Common myeloid progenitor, CD34-positive (primary cell): ENCODE results near the gene ZFHX3.
A peak's percentile ranks its signal among the peaks of the same experiment; 100 is the strongest.

Experiments
- CTCF ChIA-PET: fragments of 350-600 bp; sonication (Branson Sonifier 250); formaldehyde crosslinking; loops from one replicate; lab custom pipeline; 2021; ENCODE audit warnings: antibody characterized with exemption; lab: Charles Lee
- POLR2A ChIA-PET: fragments of 350-600 bp; sonication (Branson Sonifier 250); formaldehyde crosslinking; loops from one replicate; lab custom pipeline; 2021; ENCODE audit warnings: antibody characterized with exemption; lab: Charles Lee
- DNase-seq, 3 donors: peaks; one replicate each; pipeline versions ENCODE4 v3.0.0 to v3.0.0-alpha.2; 2013
- H3K27ac ChIP-seq, 2 experiments: 1 replicate in 1 of 2; 2 replicates in 1 of 2; pipeline ENCODE4 v1.7.0; 2013; ENCODE audit warnings: inconsistent platforms in 2 of 2, low read length in 2 of 2, mild to moderate bottlenecking in 2 of 2, low read depth in 1 of 2, moderate library complexity in 1 of 2; ENCODE audit not compliant: severe bottlenecking in 2 of 2, insufficient read depth in 1 of 2, poor library complexity in 1 of 2
- H3K27me3 ChIP-seq, 5 experiments: replicated peaks in 2 of 5; 1 replicate in 3 of 5; 2 replicates in 2 of 5; pipeline versions ENCODE4 v1.6.1 to v1.7.0; 2013; ENCODE audit warnings: low read length in 4 of 5, mild to moderate bottlenecking in 2 of 5, moderate library complexity in 2 of 5, inconsistent platforms in 1 of 5; ENCODE audit not compliant: insufficient read depth in 5 of 5, control insufficient read depth in 4 of 5
- H3K36me3 ChIP-seq, 4 experiments: 1 replicate in 2 of 4; 2 replicates in 2 of 4; pipeline versions ENCODE4 v1.6.1 to v1.7.0; 2013; ENCODE audit warnings: low read length in 3 of 4, control low read depth in 1 of 4, mild to moderate bottlenecking in 1 of 4; ENCODE audit not compliant: control insufficient read depth in 4 of 4, insufficient read depth in 4 of 4
- H3K4me1 ChIP-seq, 4 experiments: 1 replicate in 3 of 4; 2 replicates in 1 of 4; pipeline versions ENCODE4 v1.6.1 to v1.7.1; 2013; ENCODE audit warnings: low read length in 3 of 4, mild to moderate bottlenecking in 3 of 4, control low read depth in 1 of 4, inconsistent platforms in 1 of 4, moderate library complexity in 1 of 4; ENCODE audit not compliant: control insufficient read depth in 4 of 4, insufficient read depth in 4 of 4; ENCODE audit errors: control extremely low read depth in 1 of 4
- H3K4me3 ChIP-seq, 7 experiments: 1 replicate in 4 of 7; 2 replicates in 3 of 7; pipeline versions ENCODE4 v1.5.1 to v1.7.0; 2013; ENCODE audit warnings: mild to moderate bottlenecking in 7 of 7, low read length in 6 of 7, moderate library complexity in 6 of 7, inconsistent platforms in 2 of 7, low read depth in 2 of 7, control low read depth in 1 of 7; ENCODE audit not compliant: insufficient read depth in 4 of 7, control insufficient read depth in 1 of 7; ENCODE audit errors: extremely low read depth in 1 of 7
- H3K9me3 ChIP-seq, 5 experiments: 1 replicate in 4 of 5; 2 replicates in 1 of 5; pipeline versions ENCODE4 v1.6.1 to v1.7.1; 2013; ENCODE audit warnings: low read length in 4 of 5, mild to moderate bottlenecking in 2 of 5, inconsistent platforms in 1 of 5, low read depth in 1 of 5, moderate library complexity in 1 of 5; ENCODE audit not compliant: control insufficient read depth in 4 of 5, insufficient read depth in 2 of 5; ENCODE audit errors: control extremely low read depth in 1 of 5
- WGBS: methylation state at CpG from one replicate; pipeline ENCODE4 v1.1.5; 2013; ENCODE audit not compliant: insufficient coverage; 5-methylcytosine and 5-hydroxymethylcytosine counted together

ZFHX3 gene

DNA sequence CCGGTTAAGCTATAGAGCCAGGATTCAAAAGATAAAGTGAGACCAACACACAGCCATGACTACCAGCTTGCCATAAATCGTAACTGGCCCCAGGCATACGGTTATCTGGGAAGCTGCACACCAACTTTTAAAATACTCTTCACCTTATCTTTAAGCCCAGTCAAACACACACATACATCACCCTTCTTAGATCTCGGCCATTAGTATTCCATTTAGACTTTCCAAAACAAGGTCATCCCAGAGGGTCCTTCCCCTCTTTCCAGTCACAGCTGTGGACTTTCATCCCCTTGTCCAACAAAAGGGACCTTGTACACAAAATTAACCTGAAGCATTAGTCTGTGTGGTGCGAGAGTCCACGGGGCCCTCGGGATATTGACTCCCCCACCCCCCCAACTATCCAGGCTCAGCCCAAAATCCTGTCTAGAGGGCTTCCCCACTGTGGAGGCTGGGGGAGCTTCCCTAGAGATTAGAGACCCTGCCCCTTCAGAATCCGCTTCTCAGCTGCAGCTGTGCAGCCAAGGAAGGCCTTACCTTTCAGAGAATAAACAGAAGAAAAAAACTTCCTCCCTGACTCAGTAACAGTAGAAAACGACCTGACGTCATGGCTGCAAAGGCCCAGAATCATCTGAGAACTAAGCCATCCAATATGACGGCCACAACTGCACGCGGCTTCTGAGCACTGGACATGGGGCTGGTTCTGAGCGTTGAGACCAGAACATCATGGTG, 9.9 kb downstream of the ZFHX3 start:
- no peaks in the 10 kb centered on the region for H3K36me3 ChIP-seq
- CTCF ChIA-PET, result interaction anchor here (0.5 to 2.6 kb wide), 3 partner anchors 10 to 206 kb away, joined by 4 to 8 read pairs (median 8); partner anchors contain the start of gene ZFHX3
- peaks cover 1 to 55% (median 45%) of the 10 kb centered on the region in 4 experiments for H3K4me1 ChIP-seq
- peak overlapping the region in 1 of 7 experiments; percentile 28 for H3K4me3 ChIP-seq
- H3K9me3 ChIP-seq, result no peaks in the 10 kb centered on the region
- peak in 2 of 3 donors; percentile 60 to 80 for DNase-seq
- no peaks in the 10 kb centered on the region for H3K27me3 ChIP-seq
- POLR2A ChIA-PET, result interaction anchor here (1.5 kb wide), 1 partner anchor 10 kb away, joined by 5 read pairs; the partner anchor contains the start of gene ZFHX3
- peak overlapping the region in 1 of 2 experiments; percentile 54 for H3K27ac ChIP-seq
- 65% methylated on average over 9 of the region's 14 CpGs for WGBS

DNA sequence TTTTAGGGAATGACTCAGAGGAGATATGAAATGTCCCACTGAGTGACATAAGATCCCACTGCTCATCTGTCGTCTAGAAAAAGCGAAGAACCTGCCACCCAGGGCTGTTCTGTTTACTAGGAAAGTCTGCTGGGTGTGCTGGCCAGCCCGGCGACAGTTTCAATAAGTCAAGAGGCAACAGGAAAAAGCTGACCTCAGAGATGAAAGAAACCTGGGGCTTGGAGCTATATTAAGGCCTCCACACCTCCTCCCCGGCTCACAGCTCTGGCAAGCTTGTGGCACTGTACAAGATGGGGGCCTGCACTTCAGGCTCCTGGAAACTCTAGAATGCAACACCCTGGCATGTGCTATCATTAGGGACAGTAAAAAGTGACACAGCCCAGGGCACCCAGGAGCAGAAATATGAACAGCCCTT, 10.6 kb downstream of the ZFHX3 start:
- peak overlapping the region in 5 of 7 experiments; percentile 6 to 76 (median 29) for H3K4me3 ChIP-seq
- no peaks in the 10 kb centered on the region for H3K36me3 ChIP-seq
- ChIA-PET POLR2A (interaction anchor here (0.5 to 1.5 kb wide), 2 partner anchors 10 to 86 kb away, joined by 3 to 5 read pairs; partner anchors contain the start of gene ZFHX3), CTCF (interaction anchor here (1.8 to 2.6 kb wide), 2 partner anchors 11 to 205 kb away, joined by 8 read pairs; partner anchors contain the start of gene ZFHX3)
- H3K4me1 ChIP-seq, result peaks cover 1 to 62% (median 52%) of the 10 kb centered on the region in 4 experiments
- H3K27me3 ChIP-seq, result no peaks in the 10 kb centered on the region
- H3K9me3 ChIP-seq, result no peaks in the 10 kb centered on the region
- peak in 2 of 3 donors; percentile 59 to 75 for DNase-seq
- WGBS, result 12% methylated on average over 5 of the region's 5 CpGs
- peak overlapping the region in 1 of 2 experiments; percentile 54 for H3K27ac ChIP-seq

DNA sequence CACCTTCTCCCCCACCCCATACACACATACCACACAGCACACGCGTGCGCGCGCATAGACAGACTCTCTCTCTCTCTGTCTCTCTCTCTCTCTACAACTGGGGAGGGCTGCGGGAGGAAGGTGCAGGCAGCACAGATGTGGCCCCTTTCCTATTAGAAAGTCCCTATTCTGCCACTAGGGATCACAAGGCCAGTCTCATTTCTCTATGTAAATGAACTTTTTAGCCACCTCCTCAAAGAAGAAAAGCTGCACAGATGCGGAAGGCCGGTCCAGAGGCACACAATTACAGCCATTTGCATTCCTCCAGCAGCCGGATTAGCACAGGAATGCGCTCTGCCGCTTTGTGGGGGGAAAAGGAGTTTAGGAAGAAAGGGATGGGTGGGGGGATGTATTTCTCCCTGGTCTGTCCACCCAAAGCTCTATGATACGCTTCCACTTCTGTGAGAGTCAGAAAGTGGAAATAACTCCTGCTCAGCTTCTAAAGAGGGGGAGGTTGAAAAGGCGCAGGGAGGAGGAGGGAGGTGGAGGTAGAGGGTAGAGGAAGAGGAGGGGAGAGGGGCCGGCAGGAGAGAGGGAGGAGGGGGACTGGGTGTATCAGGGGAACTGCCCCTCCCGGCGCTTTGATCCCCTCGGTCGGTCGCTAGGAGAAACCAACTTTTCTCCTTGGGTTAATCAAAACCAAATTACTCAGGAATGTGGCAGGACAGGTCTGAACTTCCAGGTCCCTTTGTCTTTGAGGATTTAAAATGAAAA, 11.7 kb downstream of the ZFHX3 start:
- 7% methylated on average over 8 of the region's 19 CpGs for WGBS
- CTCF ChIA-PET, result interaction anchor here (0.9 to 2.0 kb wide), 5 partner anchors 8 to 179 kb away, joined by 3 to 8 read pairs (median 3); partner anchors contain the start of gene ZFHX3
- POLR2A ChIA-PET, result interaction anchor here (1.5 kb wide), 1 partner anchor 11 kb away, joined by 5 read pairs; the partner anchor contains the start of gene ZFHX3
- H3K4me1 ChIP-seq, result peaks cover 1 to 67% (median 54%) of the 10 kb centered on the region in 4 experiments
- peak overlapping the region in 1 of 2 experiments; percentile 62 for H3K27ac ChIP-seq
- no peaks in the 10 kb centered on the region for H3K36me3 ChIP-seq
- H3K27me3 ChIP-seq, result no peaks in the 10 kb centered on the region
- H3K4me3 ChIP-seq, result peak overlapping the region in 6 of 7 experiments; percentile 41 to 76 (median 54)
- peak; percentile 61 to 86 (median 79) for DNase-seq
- no peaks in the 10 kb centered on the region for H3K9me3 ChIP-seq

DNA sequence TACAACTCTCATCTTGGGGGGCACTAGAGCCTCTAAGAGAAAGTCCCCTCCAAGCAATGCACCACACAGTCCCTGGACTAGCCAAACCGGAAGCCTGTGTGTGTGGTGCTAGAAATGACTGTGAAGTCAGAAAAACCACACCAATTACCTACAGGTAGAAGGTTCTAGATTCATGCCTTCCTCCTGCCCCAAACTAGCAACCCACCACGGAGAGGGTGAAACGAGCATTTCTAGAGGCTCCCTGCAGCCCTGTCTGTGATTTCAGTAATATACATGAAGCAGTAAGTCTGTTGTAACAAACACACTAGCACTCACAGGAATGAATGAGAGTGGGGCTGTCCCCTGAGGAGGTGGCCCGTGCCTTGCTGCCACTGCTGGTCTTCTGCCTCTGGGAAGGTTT, 13.6 kb downstream of the ZFHX3 start:
- DNase-seq, result peak in 1 of 3 donors; percentile 62
- Histone ChIP-seq H3K4me1 (peaks cover 1 to 61% (median 53%) of the 10 kb centered on the region in 4 experiments), H3K27me3 (no peaks in the 10 kb centered on the region), H3K36me3 (no peaks in the 10 kb centered on the region), H3K9me3 (no peaks in the 10 kb centered on the region), H3K27ac (no peak overlapping the region), H3K4me3 (no peak overlapping the region)
- ChIA-PET POLR2A (no interaction called here), CTCF (no interaction called here)
- 100% methylated on average over 1 of the region's 4 CpGs for WGBS

DNA sequence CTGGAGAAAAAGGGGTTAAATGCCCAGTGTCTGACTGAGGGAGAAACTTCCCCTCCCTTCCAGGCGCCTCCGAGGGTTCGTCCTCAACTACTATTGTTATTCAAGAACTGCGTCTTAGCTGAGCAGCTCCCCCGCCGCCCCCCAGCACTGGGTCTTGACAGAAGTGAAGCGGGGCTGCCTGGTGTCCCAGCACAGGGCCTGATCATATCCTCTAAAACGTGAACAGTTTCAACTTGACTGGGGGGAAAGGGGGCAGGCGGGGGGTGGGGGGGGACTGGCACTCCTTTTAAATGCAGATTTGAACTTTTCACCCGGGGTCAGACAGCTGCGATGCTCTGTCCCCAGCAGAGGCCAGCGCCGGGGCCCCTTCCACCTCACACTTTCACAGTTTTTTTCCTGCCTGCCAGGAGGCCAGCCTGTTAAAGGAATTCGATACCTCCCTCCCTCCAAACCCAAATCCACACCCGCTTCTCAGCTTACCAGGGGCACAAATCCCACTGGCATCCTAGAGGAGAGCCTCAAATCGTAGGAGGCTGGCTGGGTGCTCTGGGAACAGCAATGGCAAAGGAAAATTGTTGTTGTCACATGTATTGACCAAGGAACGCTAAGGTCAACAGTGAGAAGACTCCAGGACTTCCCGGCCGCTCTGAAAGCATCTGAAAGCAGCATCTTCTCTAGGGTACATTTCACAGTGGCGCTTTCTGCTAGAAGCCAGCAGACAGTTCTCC, 14.5 kb downstream of the ZFHX3 start:
- Histone ChIP-seq H3K4me1 (peaks cover 1 to 61% (median 53%) of the 10 kb centered on the region in 4 experiments), H3K4me3 (peak overlapping the region in 1 of 7 experiments; percentile 0), H3K36me3 (no peaks in the 10 kb centered on the region), H3K9me3 (no peaks in the 10 kb centered on the region), H3K27me3 (no peaks in the 10 kb centered on the region), H3K27ac (no peak overlapping the region)
- POLR2A ChIA-PET, result no interaction called here
- CTCF ChIA-PET, result interaction anchor here (1.1 to 1.8 kb wide), 2 partner anchors 10 to 23 kb away, joined by 3 read pairs; no protein-coding TSS in a partner anchor
- DNase-seq, result peak in 1 of 3 donors; percentile 38
- WGBS, result 79% methylated on average over 12 of the region's 20 CpGs

DNA sequence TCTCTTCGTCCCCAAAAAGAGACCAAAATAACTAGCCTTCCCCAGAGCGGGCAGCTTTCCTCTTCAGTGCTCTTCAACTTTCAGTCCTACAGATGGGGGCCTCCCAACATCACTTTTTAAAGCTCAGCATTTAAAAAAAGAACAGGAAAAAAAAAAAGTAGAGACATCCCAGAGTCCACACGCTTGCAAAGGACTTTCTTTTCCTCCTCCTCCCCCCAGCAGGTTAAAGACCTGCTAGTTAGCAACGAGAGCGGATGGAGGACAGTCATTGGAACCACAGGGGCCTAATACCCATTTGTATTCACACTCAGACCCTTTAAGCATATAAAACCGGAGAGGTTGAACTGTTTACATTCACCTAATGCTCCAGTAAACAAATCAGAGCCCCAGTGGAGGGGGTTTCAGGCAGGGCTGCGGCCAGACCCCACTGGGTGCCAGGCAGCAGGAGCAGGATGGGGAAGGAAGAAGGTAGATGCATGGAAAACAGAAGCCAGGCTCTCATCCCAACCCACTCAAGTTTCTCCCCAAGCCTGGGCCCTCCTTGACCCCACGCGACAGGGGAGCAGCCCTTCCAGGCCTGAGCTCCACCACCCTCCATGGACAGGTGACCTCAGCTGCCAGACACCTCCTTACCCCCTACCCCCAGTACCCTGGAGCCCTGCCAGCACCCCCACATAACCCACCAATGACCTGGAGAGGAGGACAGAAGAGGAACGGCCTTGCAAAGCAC, 15.2 kb downstream of the ZFHX3 start:
- Histone ChIP-seq H3K27me3 (no peaks in the 10 kb centered on the region), H3K27ac (no peak overlapping the region), H3K4me1 (peaks cover 1 to 54% (median 46%) of the 10 kb centered on the region in 4 experiments), H3K9me3 (no peaks in the 10 kb centered on the region), H3K36me3 (no peaks in the 10 kb centered on the region), H3K4me3 (peak overlapping the region in 1 of 7 experiments; percentile 8)
- POLR2A ChIA-PET, result no interaction called here
- 22% methylated on average over 4 of the region's 10 CpGs for WGBS
- DNase-seq, result peak in 1 of 3 donors; percentile 21
- CTCF ChIA-PET, result interaction anchor here (0.6 to 1.8 kb wide), 3 partner anchors 11 to 104 kb away, joined by 3 read pairs; no protein-coding TSS in a partner anchor
